Hepatocyte (in vitro differentiated cells): ENCODE measurements around the gene SLAMF7. TPM values are rescaled to one million over a fixed set of nuclear protein-coding genes. Genes with fewer than 3 reads are reported as not detected.

ENCODE experiments used
- DNase-seq: peaks from one replicate; pipeline ENCODE4 v3.0.0-alpha.2; 2016; ENCODE audit warnings: low spot score
- H2AFZ ChIP-seq: fragments of 200-600 bp; sonication (generic); 2 replicates; pipeline ENCODE4 v1.6.0; 2016; ENCODE audit warnings: antibody characterized with exemption, mild to moderate bottlenecking
- H3K27ac ChIP-seq: fragments of 200-600 bp; sonication (generic); 2 replicates; pipeline ENCODE4 v1.5.1; 2016; ENCODE audit warnings: mild to moderate bottlenecking
- H3K27me3 ChIP-seq: fragments of 200-600 bp; sonication (generic); 2 replicates; pipeline ENCODE4 v1.6.1; 2016
- H3K36me3 ChIP-seq: fragments of 200-600 bp; sonication (generic); replicated peaks from 2 replicates; pipeline ENCODE4 v1.5.1; 2016; ENCODE audit warnings: low read depth; ENCODE audit not compliant: insufficient read depth
- H3K4me1 ChIP-seq: fragments of 200-600 bp; sonication (generic); 2 replicates; pipeline ENCODE4 v1.5.1; 2016; ENCODE audit warnings: mild to moderate bottlenecking, moderate library complexity; ENCODE audit not compliant: insufficient read depth
- H3K4me2 ChIP-seq: fragments of 200-600 bp; sonication (generic); 2 replicates; pipeline ENCODE4 v1.6.0; 2016
- H3K4me3 ChIP-seq: fragments of 200-600 bp; sonication (generic); 2 replicates; pipeline ENCODE4 v1.5.1; 2016; ENCODE audit warnings: mild to moderate bottlenecking
- H3K79me2 ChIP-seq: fragments of 200-600 bp; sonication (generic); 2 replicates; pipeline ENCODE4 v1.6.0; 2017; ENCODE audit warnings: mild to moderate bottlenecking
- H3K9me2 ChIP-seq: fragments of 200-600 bp; sonication (generic); replicated peaks from 2 replicates; pipeline ENCODE4 v1.6.0; 2017; ENCODE audit warnings: mild to moderate bottlenecking; ENCODE audit not compliant: insufficient read depth
- H3K9me3 ChIP-seq: fragments of 200-600 bp; sonication (generic); 2 replicates; pipeline ENCODE4 v1.5.1; 2016; ENCODE audit warnings: low read depth, mild to moderate bottlenecking
- H4K20me1 ChIP-seq: fragments of 200-600 bp; sonication (generic); 2 replicates; pipeline ENCODE4 v1.6.0; 2016; ENCODE audit warnings: mild to moderate bottlenecking; ENCODE audit not compliant: insufficient read depth, poor library complexity, severe bottlenecking
- EZH2 ChIP-seq: fragments of 200-600 bp; sonication (generic); IDR thresholded peaks from 2 replicates; pipeline ENCODE4 v1.6.1; 2016; ENCODE audit warnings: antibody characterized with exemption, mild to moderate bottlenecking, borderline replicate concordance
- EZH2phosphoT487 ChIP-seq: fragments of 200-600 bp; sonication (generic); IDR thresholded peaks from one replicate; pipeline ENCODE4 v1.6.1; 2018; ENCODE audit warnings: antibody characterized with exemption, mild to moderate bottlenecking, low read depth, moderate library complexity; ENCODE audit not compliant: unreplicated experiment, severe bottlenecking
- WGBS: methylation state at CpG from one replicate; pipeline ENCODE4 v1.1.6; 2016; ENCODE audit warnings: low lambda C conversion rate; ENCODE audit errors: missing lambda C conversion rate; 5-methylcytosine and 5-hydroxymethylcytosine counted together
- polyA plus RNA-seq: library from polyadenylated mRNA; unstranded; fragments of >200 nt; fragmentation: Nextera tagmentation; extraction: Ambion mirVana; gene quantifications from 2 replicates; pipeline ENCODE4 v1.2.1, GENCODE V29; 2016
- total RNA-seq: library from RNA; depleted of rRNA; stranded (reverse); fragments of >200 nt; gene quantifications from 2 replicates; pipeline ENCODE4 v1.2.3, GENCODE V29; 2014
- TF ChIP-seq, protein P1 (sequence below): fragments of 200-600 bp; sonication (generic); IDR thresholded peaks from 2 replicates; pipeline ENCODE4 v1.5.1; 2016; ENCODE audit warnings: antibody characterized with exemption, mild to moderate bottlenecking; ENCODE audit not compliant: poor library complexity

The SLAMF7 gene
- total and polyA plus RNA-seq, 2 experiments from 2014 or later = 0.07 TPM; not detected in 1

DNA sequence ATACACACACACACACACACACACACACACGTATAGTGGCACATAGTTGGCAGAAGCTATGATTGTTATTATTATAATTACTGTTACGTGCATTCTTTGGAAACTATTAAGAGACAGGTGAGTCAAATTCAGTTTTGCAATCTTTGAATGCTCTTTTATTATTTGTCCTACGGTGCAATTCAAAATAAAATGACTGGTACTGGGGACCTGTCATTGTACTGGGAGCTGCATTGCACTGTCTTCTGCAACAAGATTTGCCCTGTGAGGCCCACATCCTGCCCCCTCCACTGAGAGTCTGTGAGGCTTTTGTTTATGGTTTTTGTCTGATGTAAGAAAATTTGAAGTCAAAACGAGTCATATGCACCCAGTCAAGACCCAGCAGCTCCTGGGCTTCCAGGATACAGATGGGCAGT is 58.8 kb downstream of the SLAMF7 start:
- no peak overlapping the region for H3K4me2 ChIP-seq
- no peaks in the 10 kb centered on the region for H4K20me1 ChIP-seq
- H3K9me3 ChIP-seq = no peaks in the 10 kb centered on the region
- no peaks in the 10 kb centered on the region for H3K79me2 ChIP-seq
- WGBS = 54% methylated on average over 4 of the region's 4 CpGs
- no peaks in the 10 kb centered on the region for H3K9me2 ChIP-seq
- no peak overlapping the region for H3K4me3 ChIP-seq
- TF ChIP-seq EZH2 (no peak), EZH2phosphoT487 (no peak)
- TF ChIP-seq, protein P1, sequence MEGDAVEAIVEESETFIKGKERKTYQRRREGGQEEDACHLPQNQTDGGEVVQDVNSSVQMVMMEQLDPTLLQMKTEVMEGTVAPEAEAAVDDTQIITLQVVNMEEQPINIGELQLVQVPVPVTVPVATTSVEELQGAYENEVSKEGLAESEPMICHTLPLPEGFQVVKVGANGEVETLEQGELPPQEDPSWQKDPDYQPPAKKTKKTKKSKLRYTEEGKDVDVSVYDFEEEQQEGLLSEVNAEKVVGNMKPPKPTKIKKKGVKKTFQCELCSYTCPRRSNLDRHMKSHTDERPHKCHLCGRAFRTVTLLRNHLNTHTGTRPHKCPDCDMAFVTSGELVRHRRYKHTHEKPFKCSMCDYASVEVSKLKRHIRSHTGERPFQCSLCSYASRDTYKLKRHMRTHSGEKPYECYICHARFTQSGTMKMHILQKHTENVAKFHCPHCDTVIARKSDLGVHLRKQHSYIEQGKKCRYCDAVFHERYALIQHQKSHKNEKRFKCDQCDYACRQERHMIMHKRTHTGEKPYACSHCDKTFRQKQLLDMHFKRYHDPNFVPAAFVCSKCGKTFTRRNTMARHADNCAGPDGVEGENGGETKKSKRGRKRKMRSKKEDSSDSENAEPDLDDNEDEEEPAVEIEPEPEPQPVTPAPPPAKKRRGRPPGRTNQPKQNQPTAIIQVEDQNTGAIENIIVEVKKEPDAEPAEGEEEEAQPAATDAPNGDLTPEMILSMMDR = no peak
- H3K4me1 ChIP-seq = no peaks in the 10 kb centered on the region
- no peak overlapping the region for H3K27ac ChIP-seq
- DNase-seq = no peak
- no peaks in the 10 kb centered on the region for H3K27me3 ChIP-seq
- H3K36me3 ChIP-seq = no peaks in the 10 kb centered on the region
- no peak overlapping the region for H2AFZ ChIP-seq

DNA sequence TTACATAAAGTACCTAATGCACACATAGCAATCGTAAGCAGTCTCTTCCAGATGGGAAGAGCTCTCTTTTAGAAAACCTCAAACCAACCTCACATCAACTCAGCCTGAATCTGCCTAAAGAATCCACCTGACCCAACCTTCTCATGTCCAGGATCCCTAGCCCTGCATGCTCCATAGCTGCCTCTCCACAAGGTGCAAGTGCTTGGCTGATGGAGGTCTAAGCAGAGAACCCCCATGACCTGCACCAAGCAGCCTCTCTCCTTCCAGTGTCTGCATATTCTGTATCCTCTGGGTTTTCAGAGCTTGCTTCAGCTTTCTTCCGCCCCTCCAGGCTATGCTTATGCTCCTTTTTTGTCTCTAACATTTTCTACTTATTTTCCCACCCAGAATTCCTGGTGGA is 59.4 kb downstream of the SLAMF7 start:
- 86% methylated on average over 2 of the region's 2 CpGs for WGBS
- H3K27ac ChIP-seq = no peak overlapping the region

DNA sequence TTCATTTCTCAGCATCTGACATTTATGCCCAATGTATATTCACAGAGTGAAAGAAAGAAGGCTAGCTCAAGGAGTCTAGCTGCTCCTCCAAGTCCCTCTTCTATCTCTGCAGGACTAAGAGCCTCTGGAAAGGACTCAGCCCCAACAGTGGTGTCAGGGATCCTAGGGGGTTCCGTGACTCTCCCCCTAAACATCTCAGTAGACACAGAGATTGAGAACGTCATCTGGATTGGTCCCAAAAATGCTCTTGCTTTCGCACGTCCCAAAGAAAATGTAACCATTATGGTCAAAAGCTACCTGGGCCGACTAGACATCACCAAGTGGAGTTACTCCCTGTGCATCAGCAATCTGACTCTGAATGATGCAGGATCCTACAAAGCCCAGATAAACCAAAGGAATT is 60.6 kb downstream of the SLAMF7 start:
- H3K9me2 ChIP-seq = no peaks in the 10 kb centered on the region
- no peaks in the 10 kb centered on the region for H3K9me3 ChIP-seq
- WGBS = 89% methylated on average over 5 of the region's 5 CpGs

More for the DNA sequence above, 59.4 kb downstream of the SLAMF7 start:
- H3K4me2 ChIP-seq = no peak overlapping the region
- no peaks in the 10 kb centered on the region for H3K36me3 ChIP-seq
- TF ChIP-seq, protein P1 = no peak
- TF ChIP-seq EZH2phosphoT487 (no peak), EZH2 (no peak)
- no peaks in the 10 kb centered on the region for H3K4me1 ChIP-seq
- H3K9me3 ChIP-seq = no peaks in the 10 kb centered on the region
- no peaks in the 10 kb centered on the region for H3K79me2 ChIP-seq
- DNase-seq = no peak
- no peaks in the 10 kb centered on the region for H3K27me3 ChIP-seq
- H2AFZ ChIP-seq = no peak overlapping the region
- no peaks in the 10 kb centered on the region for H4K20me1 ChIP-seq
- no peaks in the 10 kb centered on the region for H3K9me2 ChIP-seq
- no peak overlapping the region for H3K4me3 ChIP-seq

More for the DNA sequence above, 60.6 kb downstream of the SLAMF7 start:
- no peaks in the 10 kb centered on the region for H3K79me2 ChIP-seq
- H3K27ac ChIP-seq = no peak overlapping the region
- H3K27me3 ChIP-seq = no peaks in the 10 kb centered on the region
- no peak for TF ChIP-seq EZH2
- no peak for TF ChIP-seq EZH2phosphoT487
- TF ChIP-seq, protein P1 = no peak
- H3K4me3 ChIP-seq = no peak overlapping the region
- no peak overlapping the region for H2AFZ ChIP-seq
- H3K4me2 ChIP-seq = no peak overlapping the region
- DNase-seq = no peak
- H3K4me1 ChIP-seq = no peaks in the 10 kb centered on the region
- H4K20me1 ChIP-seq = no peaks in the 10 kb centered on the region
- H3K36me3 ChIP-seq = no peaks in the 10 kb centered on the region
